Right ventricle myocardium inferior (tissue), 1 donor: ENCODE data around the gene BABAM2. TPM values are rescaled to one million over a fixed set of nuclear protein-coding genes. Genes with fewer than 3 reads are reported as not detected.
A peak's percentile ranks its signal among the peaks of the same experiment; 100 is the strongest.
"Not testable (repeated sequence)": the region's sequence is repeated elsewhere in the genome, so short reads cannot be mapped to it uniquely, and the experiment has no call there.

Source experiments
- ATAC-seq: fragments of 200-7000 bp; cut with Tn5 transposase; one replicate; pipeline ENCODE4 v1.9.1; 2020; ENCODE audit warnings: mild to moderate bottlenecking, moderate library complexity
- DNase-seq: peaks from one replicate; pipeline ENCODE4 v3.0.0; 2021; ENCODE audit errors: missing footprints
- intact Hi-C: fragments of 100-400 bp; cut with DNase I; formaldehyde crosslinking; loops from one replicate; pipeline ENCODE4 v1.11.0; 2022
- total RNA-seq: library from RNA; stranded (reverse); fragmentation: NEBNext Ultra II Directional; extraction: Animal tissue kit (Norgen Biotek cat#: 25700); gene quantifications from one replicate; pipeline ENCODE4 v1.2.1, GENCODE V29; 2021
- donor health status: DM: no; HTN: yes; CAD: no; lungs with severe emphysema.

Gene BABAM2
- total RNA-seq, 1 donor from 2014 or later = 53.0 TPM

GRCh38 chr2:28224648-28225472 lies 334.3 kb downstream of the BABAM2 start:
- DNase-seq (no peak), ATAC-seq (peak; percentile 32)
- intact Hi-C loops = no loop called here

- intact Hi-C loops = no loop called here
Observed at GRCh38 chr2:28225473-28226080, 335.0 kb downstream of the BABAM2 start.

GRCh38 chr2:28226558-28226957 lies 336.0 kb downstream of the BABAM2 start:
- DNase-seq = no peak
- intact Hi-C loops = no loop called here
- ATAC-seq = no peak

More at GRCh38 chr2:28225473-28226080, 335.0 kb downstream of the BABAM2 start:
- DNase-seq (no peak), ATAC-seq (no peak)

GRCh38 chr2:28227498-28227897 lies 337.0 kb downstream of the BABAM2 start:
- no peak for ATAC-seq
- intact Hi-C loops = no loop called here
- DNase-seq = no peak

GRCh38 chr2:28228434-28228995 lies 338.0 kb downstream of the BABAM2 start:
- intact Hi-C loops = no loop called here
- DNase-seq (no peak), ATAC-seq (no peak)

- DNase-seq = no peak
- intact Hi-C loops = loop anchor here (10.0 kb wide), 1 partner anchor 164 kb away; the partner anchor contains the start of gene FOSL2
- peak; percentile 67 for ATAC-seq
Observed at GRCh38 chr2:28231110-28231631, 340.6 kb downstream of the BABAM2 start.

- intact Hi-C loops = loop anchor here (10.0 kb wide), 1 partner anchor 163 kb away; the partner anchor contains the start of gene FOSL2
- no peak for ATAC-seq
- DNase-seq = no peak
Observed at GRCh38 chr2:28232295-28232694, 341.8 kb downstream of the BABAM2 start.

- no peak for DNase-seq
- no peak for ATAC-seq
- intact Hi-C loops = loop anchor here (10.0 kb wide), 1 partner anchor 162 kb away; the partner anchor contains the start of gene FOSL2
Observed at GRCh38 chr2:28233164-28233676, 342.7 kb downstream of the BABAM2 start.

- intact Hi-C loops = loop anchor here (10.0 kb wide), 1 partner anchor 160 kb away; the partner anchor contains the start of gene FOSL2
- no peak for DNase-seq
- ATAC-seq = no peak
Observed at GRCh38 chr2:28234807-28235206, 344.3 kb downstream of the BABAM2 start.

GRCh38 chr2:28239207-28239606 lies 348.7 kb downstream of the BABAM2 start:
- DNase-seq = no peak
- intact Hi-C loops = loop anchor here (10.0 kb wide), 1 partner anchor 156 kb away; the partner anchor contains the start of gene FOSL2
- no peak for ATAC-seq

- ATAC-seq (no peak), DNase-seq (no peak)
- intact Hi-C loops = no loop called here
Observed at GRCh38 chr2:28240937-28241336, 350.4 kb downstream of the BABAM2 start.

GRCh38 chr2:28247290-28247689 lies 356.8 kb downstream of the BABAM2 start:
- ATAC-seq = no peak

GRCh38 chr2:28247734-28248133 lies 357.2 kb downstream of the BABAM2 start:
- ATAC-seq (no peak), DNase-seq (no peak)
- intact Hi-C loops = no loop called here

More at GRCh38 chr2:28247290-28247689, 356.8 kb downstream of the BABAM2 start:
- intact Hi-C loops = no loop called here
- no peak for DNase-seq

GRCh38 chr2:28248511-28248910 lies 358.0 kb downstream of the BABAM2 start:
- intact Hi-C loops = no loop called here
- DNase-seq (no peak), ATAC-seq (no peak)

GRCh38 chr2:28250006-28250405 lies 359.5 kb downstream of the BABAM2 start:
- ATAC-seq = no peak
- intact Hi-C loops = no loop called here
- DNase-seq = no peak

GRCh38 chr2:28251337-28251736 lies 360.8 kb downstream of the BABAM2 start:
- intact Hi-C loops = no loop called here
- ATAC-seq = no peak
- DNase-seq = no peak

- no peak for ATAC-seq
- intact Hi-C loops = no loop called here
Observed at GRCh38 chr2:28252311-28252710, 361.8 kb downstream of the BABAM2 start.

GRCh38 chr2:28253543-28253942 lies 363.0 kb downstream of the BABAM2 start:
- ATAC-seq = no peak
- DNase-seq = no peak
- intact Hi-C loops = no loop called here

More at GRCh38 chr2:28252311-28252710, 361.8 kb downstream of the BABAM2 start:
- DNase-seq = no peak

GRCh38 chr2:28255231-28255630 lies 364.7 kb downstream of the BABAM2 start:
- ATAC-seq, DNase-seq, intact Hi-C loops: not testable (repeated sequence)
